ENCODE measurements around the gene DHRSX.

- TF ChIP-seq CTCF (IDR thresholded peaks at IDR 0.05) (no peak), POLR2A (IDR thresholded peaks at IDR 0.05) (no peak)
Observed at GRCh38 chrX:2536141-2536540, 35.4 kb upstream of the DHRSX start.

Measured in prostate gland (tissue), 2 donors.